DND-41 (cell line): ENCODE data around the gene RABL6.
A peak's percentile ranks its signal among the peaks of the same experiment; 100 is the strongest.

ENCODE experiments used
- CTCF ChIP-seq: IDR thresholded peaks from 2 replicates; pipeline ENCODE4 v1.5.1; 2012; ENCODE audit warnings: borderline replicate concordance, low read length, moderate library complexity, mild to moderate bottlenecking; ENCODE audit not compliant: poor library complexity, severe bottlenecking; ENCODE audit errors: extremely low read depth
- EZH2 ChIP-seq: IDR thresholded peaks from 3 replicates; pipeline ENCODE4 v1.6.1; 2012; ENCODE audit warnings: borderline replicate concordance, low read depth, mild to moderate bottlenecking, moderate library complexity, low read length, inconsistent platforms; ENCODE audit not compliant: severe bottlenecking

DNA sequence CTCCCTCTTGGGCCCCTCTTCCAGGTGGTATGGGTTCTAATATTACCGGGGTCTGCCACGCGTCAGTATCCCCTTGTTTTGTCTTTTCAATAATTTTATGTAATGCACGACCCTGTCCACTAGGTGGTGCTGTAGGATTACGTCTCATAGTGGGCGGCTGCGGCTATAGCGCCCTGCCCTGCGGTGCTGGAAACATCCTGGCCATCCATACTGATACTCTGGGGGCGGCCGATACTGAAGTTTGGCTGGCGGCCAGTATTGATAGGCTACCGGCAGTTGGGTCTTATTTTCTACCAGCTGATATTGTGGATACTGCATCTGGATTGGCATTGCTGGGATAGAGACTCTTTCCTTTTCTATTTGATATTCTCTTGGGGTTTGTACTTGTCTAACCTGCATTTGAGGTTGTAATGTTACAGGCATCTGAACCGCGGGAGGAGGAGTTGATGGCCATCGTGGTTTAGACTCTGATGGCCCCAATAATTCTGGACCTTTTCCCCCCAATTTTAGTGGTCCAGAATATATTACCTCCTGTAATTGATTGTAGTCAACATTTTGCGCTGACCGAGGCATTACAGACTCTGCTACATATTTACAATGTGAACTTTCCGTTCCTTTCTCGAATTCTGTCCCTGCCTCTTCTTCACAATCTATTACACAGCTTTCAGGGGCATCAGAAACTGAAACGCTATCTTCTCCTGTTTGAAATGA lies 19.9 kb upstream of the RABL6 start:
- TF ChIP-seq CTCF (peak; percentile 85), EZH2 (no peak)
